SK-N-SH (cell line): ENCODE results near the gene NPY5R. TPM values are rescaled to one million over a fixed set of nuclear protein-coding genes. Genes with fewer than 3 reads are reported as not detected.

Experiments
- CTCF ChIA-PET: fragments of 300-600, 350-600 bp; formaldehyde crosslinking; extraction: SDS; loops from one replicate; lab custom pipeline; 2021; lab: Yijun Ruan, JAX
- POLR2A ChIA-PET: fragments of 350-600 bp; sonication (Branson Sonifier 250); formaldehyde crosslinking; extraction: SDS; loops from one replicate; lab custom pipeline; 2020; ENCODE audit warnings: antibody characterized with exemption, inconsistent platforms; lab: Yijun Ruan, JAX
- DNase-seq: peaks from one replicate; pipeline ENCODE4 v3.0.0; 2012
- H2AFZ ChIP-seq: fragments of 200-600 bp; sonication (generic); 2 replicates; pipeline ENCODE4 v1.8.1; 2016; ENCODE audit warnings: antibody characterized with exemption, mild to moderate bottlenecking, low read depth
- H3F3A ChIP-seq: fragments of 200-600 bp; sonication (generic); replicated peaks from 2 replicates; pipeline ENCODE3; 2016; ENCODE audit warnings: antibody characterized with exemption, mild to moderate bottlenecking; ENCODE audit not compliant: insufficient read depth
- H3K27ac ChIP-seq, 2 experiments: fragments of 200-500 bp in 1 of 2; fragments of 200-600 bp in 1 of 2; sonication (Bioruptor generic) in 1 of 2; sonication (generic), shearing (Covaris generic) in 1 of 2; 2 replicates each; pipeline versions ENCODE4 v1.5.1 to v1.6.1; 2014 to 2016; ENCODE audit warnings: low read depth in 2 of 2, inconsistent platforms in 1 of 2, low read length in 1 of 2, mild to moderate bottlenecking in 1 of 2, mixed read lengths in 1 of 2
- H3K27me3 ChIP-seq: fragments of 200-600 bp; sonication (generic), shearing (Covaris generic); 2 replicates; pipeline ENCODE4 v1.6.1; 2016; ENCODE audit warnings: mixed run types; ENCODE audit not compliant: insufficient read depth
- H3K36me3 ChIP-seq, 2 experiments: fragments of 200-500 bp in 1 of 2; fragments of 200-600 bp in 1 of 2; sonication (Bioruptor generic) in 1 of 2; sonication (generic) in 1 of 2; replicated peaks in 1 of 2; 2 replicates each; pipeline versions ENCODE3 to v1.5.1; 2014 to 2016; ENCODE audit warnings: low read length in 1 of 2, mild to moderate bottlenecking in 1 of 2; ENCODE audit not compliant: insufficient read depth in 2 of 2, control insufficient read depth in 1 of 2
- H3K4me1 ChIP-seq, 2 experiments: fragments of 200-500 bp in 1 of 2; fragments of 200-600 bp in 1 of 2; sonication (Bioruptor generic) in 1 of 2; sonication (generic), shearing (Covaris generic) in 1 of 2; 2 replicates each; pipeline versions ENCODE4 v1.5.1 to v1.6.1; 2014 to 2016; ENCODE audit warnings: low read depth in 1 of 2, low read length in 1 of 2, mixed run types in 1 of 2; ENCODE audit not compliant: insufficient read depth in 2 of 2, control insufficient read depth in 1 of 2
- H3K4me2 ChIP-seq: fragments of 200-600 bp; sonication (generic), shearing (Covaris generic); 2 replicates; pipeline ENCODE4 v1.6.1; 2017; ENCODE audit warnings: mixed run types
- H3K4me3 ChIP-seq, 2 experiments: fragments of 200-500 bp in 1 of 2; fragments of 200-600 bp in 1 of 2; sonication (Bioruptor generic) in 1 of 2; sonication (generic), shearing (Covaris generic) in 1 of 2; 2 replicates each; pipeline versions ENCODE4 v1.5.1 to v1.8.1; 2014 to 2016; ENCODE audit warnings: low read depth in 2 of 2, inconsistent platforms in 1 of 2, low read length in 1 of 2, mild to moderate bottlenecking in 1 of 2, mixed read lengths in 1 of 2, moderate library complexity in 1 of 2
- H3K79me2 ChIP-seq: fragments of 200-600 bp; sonication (generic); 2 replicates; pipeline ENCODE4 v1.8.1; 2017; ENCODE audit warnings: mild to moderate bottlenecking; ENCODE audit not compliant: insufficient read depth
- H3K9ac ChIP-seq: fragments of 200-600 bp; sonication (generic); 2 replicates; pipeline ENCODE4 v1.6.1; 2017; ENCODE audit warnings: mixed run types
- H3K9me2 ChIP-seq: fragments of 200-600 bp; sonication (generic); 2 replicates; pipeline ENCODE4 v1.6.1; 2017; ENCODE audit warnings: mixed run types
- H3K9me3 ChIP-seq: fragments of 200-600 bp; sonication (generic); 2 replicates; pipeline ENCODE4 v1.6.1; 2017; ENCODE audit warnings: mixed run types, mild to moderate bottlenecking, moderate library complexity
- H4K20me1 ChIP-seq: fragments of 200-600 bp; sonication (generic); 2 replicates; pipeline ENCODE4 v1.6.1; 2017; ENCODE audit warnings: mild to moderate bottlenecking, mixed run types; ENCODE audit not compliant: insufficient read depth
- CHD2 ChIP-seq: fragments of 150-350 bp; IDR thresholded peaks from 2 replicates; pipeline ENCODE4 v1.6.1; 2018; ENCODE audit warnings: low read length; ENCODE audit not compliant: partially characterized antibody
- EP300 ChIP-seq, 2 experiments: IDR thresholded peaks; 2 replicates each; pipeline versions ENCODE4 v1.4.0 to v1.6.1; 2012; ENCODE audit warnings: borderline replicate concordance in 1 of 2, low read depth in 1 of 2, low read length in 1 of 2
- FOSL2 ChIP-seq: IDR thresholded peaks from 2 replicates; pipeline ENCODE4 v1.4.0; 2012; ENCODE audit warnings: low read depth, mild to moderate bottlenecking, moderate library complexity, borderline replicate concordance
- GABPA ChIP-seq: IDR thresholded peaks from 2 replicates; pipeline ENCODE4 v1.4.0; 2012; ENCODE audit warnings: low read depth, mild to moderate bottlenecking
- JUND ChIP-seq: IDR thresholded peaks from 2 replicates; pipeline ENCODE4 v1.4.0; 2012
- NRF1 ChIP-seq: IDR thresholded peaks from 2 replicates; pipeline ENCODE4 v1.6.1; 2012; ENCODE audit warnings: low read depth, mild to moderate bottlenecking, low read length
- RFX5 ChIP-seq: IDR thresholded peaks from 2 replicates; pipeline ENCODE4 v1.6.1; 2012; ENCODE audit warnings: mild to moderate bottlenecking, improper control_type of control experiment, low read length
- SMC3 ChIP-seq: IDR thresholded peaks from 2 replicates; pipeline ENCODE4 v1.6.1; 2012; ENCODE audit warnings: low read depth, low read length, improper control_type of control experiment
- TAF1 ChIP-seq: IDR thresholded peaks from 2 replicates; pipeline ENCODE4 v1.6.1; 2012; ENCODE audit warnings: low read depth, mild to moderate bottlenecking, low read length, moderate library complexity, borderline replicate concordance
- TCF12 ChIP-seq: IDR thresholded peaks from 2 replicates; pipeline ENCODE4 v1.4.0; 2012
- TEAD4 ChIP-seq: IDR thresholded peaks from 2 replicates; pipeline ENCODE4 v1.4.0; 2012; ENCODE audit warnings: mild to moderate bottlenecking, borderline replicate concordance; ENCODE audit not compliant: insufficient read depth
- YY1 ChIP-seq: IDR thresholded peaks from 2 replicates; pipeline ENCODE4 v1.4.0; 2012; ENCODE audit warnings: low read depth, mild to moderate bottlenecking
- WGBS: methylation state at CpG from one replicate; pipeline ENCODE4 v1.1.6; 2017; ENCODE audit warnings: low lambda C conversion rate; 5-methylcytosine and 5-hydroxymethylcytosine counted together
- polyA plus RNA-seq, 3 experiments: library from polyadenylated mRNA; depleted of rRNA; stranded (reverse); fragments of >200 nt; gene quantifications; 2 replicates each; pipeline ENCODE4 v1.2.3, GENCODE V29; 2012
- TF ChIP-seq, protein P1 (sequence below): IDR thresholded peaks from 2 replicates; pipeline ENCODE4 v1.4.0; 2012; ENCODE audit warnings: low read depth
- TF ChIP-seq, protein P2 (sequence below): IDR thresholded peaks from 2 replicates; pipeline ENCODE4 v1.4.0; 2012; ENCODE audit warnings: low read depth, borderline replicate concordance
- TF ChIP-seq, protein P3 (sequence below): fragments of 200-600 bp; sonication (generic); IDR thresholded peaks from 2 replicates; pipeline ENCODE4 v1.6.1; 2017; ENCODE audit warnings: antibody characterized with exemption, mild to moderate bottlenecking, moderate library complexity

NPY5R gene
- polyA plus RNA-seq, 1 of the 3 experiments (the other 2 are of a cell fraction), result not detected

DNA sequence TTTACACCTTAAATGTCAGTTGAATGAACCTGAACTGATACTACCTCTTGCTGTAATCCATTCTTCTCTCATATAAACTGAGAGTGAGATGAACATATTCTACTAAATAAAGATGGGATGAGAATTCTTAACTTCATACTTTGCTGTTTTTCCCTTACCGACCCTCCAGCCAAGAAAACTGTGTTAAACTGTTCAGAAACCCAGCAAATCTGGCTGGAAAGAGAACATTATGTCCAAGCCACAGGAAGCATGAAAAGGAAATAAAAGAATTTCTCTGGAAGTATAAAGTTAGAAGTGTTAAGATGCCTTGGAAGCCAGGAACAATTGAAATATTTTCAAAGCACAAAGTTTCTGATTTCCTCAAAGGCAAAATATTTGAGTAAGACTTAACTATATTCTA, 34.2 kb upstream of the NPY5R start:
- no peak overlapping the region for H3K27ac ChIP-seq
- no peak for TF ChIP-seq CHD2
- TF ChIP-seq JUND, result no peak
- no peak for TF ChIP-seq TAF1
- TF ChIP-seq, protein P1, sequence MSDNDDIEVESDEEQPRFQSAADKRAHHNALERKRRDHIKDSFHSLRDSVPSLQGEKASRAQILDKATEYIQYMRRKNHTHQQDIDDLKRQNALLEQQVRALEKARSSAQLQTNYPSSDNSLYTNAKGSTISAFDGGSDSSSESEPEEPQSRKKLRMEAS, result no peak
- TF ChIP-seq YY1, result no peak
- no peak for TF ChIP-seq FOSL2
- no peak for TF ChIP-seq NRF1
- no peak for TF ChIP-seq GABPA
- TF ChIP-seq EP300 (IDR thresholded peaks at IDR 0.05; ENCODE audit: borderline replicate concordance in 1 of 2, low read depth in 1 of 2, low read length in 1 of 2), result no peak
- H4K20me1 ChIP-seq, result no peaks in the 10 kb centered on the region
- H3K36me3 ChIP-seq, result no peaks in the 10 kb centered on the region
- ChIA-PET CTCF (interaction anchor here (1.0 to 2.5 kb wide), 2 partner anchors 12 to 23 kb away, joined by 3 to 8 read pairs; partner anchors contain the start of gene NPY1R), POLR2A (no interaction called here)
- no peak for DNase-seq
- no peaks in the 10 kb centered on the region for H3K9me3 ChIP-seq
- H3K4me3 ChIP-seq, result no peak overlapping the region
- H3K9ac ChIP-seq, result no peak overlapping the region
- no peak overlapping the region for H3K4me2 ChIP-seq
- WGBS, result 7% methylated on average over 1 of the region's 1 CpG
- no peaks in the 10 kb centered on the region for H3K27me3 ChIP-seq
- H3K4me1 ChIP-seq, result no peaks in the 10 kb centered on the region
- H2AFZ ChIP-seq, result no peak overlapping the region
- no peaks in the 10 kb centered on the region for H3K9me2 ChIP-seq
- H3F3A ChIP-seq, result no peaks in the 10 kb centered on the region
- H3K79me2 ChIP-seq, result no peaks in the 10 kb centered on the region

DNA sequence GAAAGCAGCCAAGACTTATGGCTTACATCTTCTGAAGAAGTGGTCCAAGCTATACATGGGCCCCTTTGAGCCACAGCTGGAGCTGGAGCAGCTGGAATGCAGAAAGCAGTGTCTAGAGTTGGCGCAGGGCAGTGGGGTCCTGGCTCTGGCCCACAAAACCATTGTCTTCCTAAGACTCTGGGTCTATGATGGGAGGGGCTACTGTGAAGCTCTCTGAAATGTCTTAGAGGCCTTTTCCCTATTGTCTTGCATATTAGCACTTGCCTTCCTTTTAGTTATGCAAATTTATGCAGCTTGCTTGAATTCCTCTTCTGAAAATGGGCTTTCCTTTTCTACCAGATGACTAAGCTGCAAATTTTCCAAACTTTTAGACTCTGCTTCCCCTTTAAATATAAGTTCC, 26.6 kb upstream of the NPY5R start:
- Histone ChIP-seq H3K27me3 (no peaks in the 10 kb centered on the region), H3K79me2 (no peaks in the 10 kb centered on the region), H3K36me3 (no peaks in the 10 kb centered on the region), H3K9me3 (no peaks in the 10 kb centered on the region), H3K27ac (no peak overlapping the region), H3K4me3 (no peak overlapping the region), H4K20me1 (no peaks in the 10 kb centered on the region), H3K9ac (no peak overlapping the region), H3F3A (no peaks in the 10 kb centered on the region), H3K4me2 (no peak overlapping the region), H3K4me1 (no peaks in the 10 kb centered on the region), H3K9me2 (no peaks in the 10 kb centered on the region), H2AFZ (no peak overlapping the region)
- ChIA-PET POLR2A (no interaction called here), CTCF (interaction anchor here (1.2 kb wide), 1 partner anchor 16 kb away, joined by 7 read pairs; the partner anchor contains the start of gene NPY1R)
- no CpG with 5 or more reads among the region's 1 CpG for WGBS
- TF ChIP-seq, protein P2, sequence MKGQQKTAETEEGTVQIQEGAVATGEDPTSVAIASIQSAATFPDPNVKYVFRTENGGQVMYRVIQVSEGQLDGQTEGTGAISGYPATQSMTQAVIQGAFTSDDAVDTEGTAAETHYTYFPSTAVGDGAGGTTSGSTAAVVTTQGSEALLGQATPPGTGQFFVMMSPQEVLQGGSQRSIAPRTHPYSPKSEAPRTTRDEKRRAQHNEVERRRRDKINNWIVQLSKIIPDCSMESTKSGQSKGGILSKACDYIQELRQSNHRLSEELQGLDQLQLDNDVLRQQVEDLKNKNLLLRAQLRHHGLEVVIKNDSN, result no peak
- TF ChIP-seq TAF1 (no peak), YY1 (no peak), TCF12 (no peak), JUND (no peak), CHD2 (no peak), RFX5 (no peak), SMC3 (no peak), TEAD4 (no peak)
- TF ChIP-seq, protein P3, sequence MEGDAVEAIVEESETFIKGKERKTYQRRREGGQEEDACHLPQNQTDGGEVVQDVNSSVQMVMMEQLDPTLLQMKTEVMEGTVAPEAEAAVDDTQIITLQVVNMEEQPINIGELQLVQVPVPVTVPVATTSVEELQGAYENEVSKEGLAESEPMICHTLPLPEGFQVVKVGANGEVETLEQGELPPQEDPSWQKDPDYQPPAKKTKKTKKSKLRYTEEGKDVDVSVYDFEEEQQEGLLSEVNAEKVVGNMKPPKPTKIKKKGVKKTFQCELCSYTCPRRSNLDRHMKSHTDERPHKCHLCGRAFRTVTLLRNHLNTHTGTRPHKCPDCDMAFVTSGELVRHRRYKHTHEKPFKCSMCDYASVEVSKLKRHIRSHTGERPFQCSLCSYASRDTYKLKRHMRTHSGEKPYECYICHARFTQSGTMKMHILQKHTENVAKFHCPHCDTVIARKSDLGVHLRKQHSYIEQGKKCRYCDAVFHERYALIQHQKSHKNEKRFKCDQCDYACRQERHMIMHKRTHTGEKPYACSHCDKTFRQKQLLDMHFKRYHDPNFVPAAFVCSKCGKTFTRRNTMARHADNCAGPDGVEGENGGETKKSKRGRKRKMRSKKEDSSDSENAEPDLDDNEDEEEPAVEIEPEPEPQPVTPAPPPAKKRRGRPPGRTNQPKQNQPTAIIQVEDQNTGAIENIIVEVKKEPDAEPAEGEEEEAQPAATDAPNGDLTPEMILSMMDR, result no peak
- no peak for DNase-seq
